ENCODE results near the gene SLC4A11. TPM values are rescaled to one million over a fixed set of nuclear protein-coding genes. Genes with fewer than 3 reads are reported as not detected.

Gene SLC4A11
- total RNA-seq (2022; extraction: Qiagen RNA extraction): 9.2 to 15.1 TPM (median 13.6 TPM) in 5 replicates

GRCh38 chr20:3239026-3239866 is at the start of gene SLC4A11:
SLC4A11 (minus strand) TSS chr20:3239190; CDS start chr20:3239137, 53 bp downstream.

DNA sequence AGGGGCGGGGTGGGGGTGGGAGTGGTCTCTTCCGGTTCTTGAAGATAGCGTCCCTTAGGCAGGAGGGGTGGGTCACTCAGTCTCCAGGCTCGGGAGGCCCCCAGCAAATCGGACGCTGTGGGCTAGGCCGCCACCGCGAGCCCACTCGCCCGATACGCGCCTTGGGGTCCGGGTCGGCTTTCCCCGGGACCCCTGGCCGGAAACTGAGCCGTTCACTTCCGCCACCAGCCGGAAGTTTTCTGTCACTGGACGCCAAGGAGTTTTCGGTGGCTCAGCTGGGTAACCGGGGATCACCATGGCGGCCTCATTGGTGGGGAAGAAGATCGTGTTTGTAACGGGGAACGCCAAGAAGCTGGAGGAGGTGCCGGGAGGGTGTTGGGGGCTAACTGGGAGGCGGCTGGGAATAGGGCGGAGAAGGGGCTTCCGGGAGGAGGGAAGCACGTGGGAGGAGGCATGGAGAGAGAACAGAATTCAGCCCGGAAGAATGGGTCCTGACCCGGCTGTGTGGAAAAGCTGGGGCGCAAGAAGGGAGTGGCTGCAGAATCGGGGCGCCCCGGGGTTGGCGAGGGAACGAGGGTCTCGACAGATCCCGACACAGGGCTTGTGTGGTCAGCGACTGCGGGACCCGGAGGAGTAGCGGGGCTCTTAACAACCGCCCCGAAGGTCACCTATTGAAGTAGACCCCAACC is 29.6 kb downstream of the SLC4A11 start, which contains the start of gene ITPA:
Gene ITPA, plus strand, starts transcription at position 242 of the 689 bp plus-strand sequence. Its CDS starts 54 bp downstream, at position 296.

DNA sequence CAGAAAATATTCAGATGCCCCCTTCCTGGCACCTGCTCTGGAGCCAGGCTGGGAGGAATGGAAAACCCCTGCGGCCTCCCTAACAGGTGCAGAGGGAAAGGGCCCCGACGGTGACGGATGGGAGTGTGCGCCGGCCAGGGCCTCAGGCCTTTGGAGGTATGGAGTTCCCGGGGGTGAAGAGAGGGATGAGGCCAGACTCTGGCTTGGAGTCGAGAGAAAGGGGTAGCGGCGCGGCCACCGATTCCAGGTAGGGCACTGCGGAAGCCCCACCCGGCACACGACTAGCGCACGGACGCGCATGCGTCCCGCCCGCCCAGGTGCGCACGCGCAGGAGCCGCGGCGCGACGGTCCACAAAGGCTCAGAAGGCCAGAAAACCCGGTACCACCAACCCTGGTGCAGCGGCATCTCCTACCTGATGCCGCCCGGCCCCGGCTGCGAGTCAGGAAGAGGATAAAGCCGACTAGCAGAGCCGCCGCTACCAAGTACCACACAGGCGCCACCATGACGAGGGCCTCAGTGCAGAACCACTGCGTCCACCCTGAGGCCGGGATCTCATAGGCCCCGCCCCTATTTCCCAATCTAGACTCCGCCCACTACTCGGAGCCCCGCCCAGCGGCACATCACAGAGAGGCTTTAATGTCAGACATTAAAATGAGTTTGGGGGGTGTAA is 34.7 kb downstream of the SLC4A11 start, which contains the start of gene DDRGK1:
Gene DDRGK1, minus strand, starts transcription at position 559 of the 671 bp plus-strand sequence. Its CDS starts 55 bp downstream, at position 504.

Other genes with a start within 250 kb of the SLC4A11 start
- 0.16 to 0.34 TPM (median 0.27 TPM) in 4 of 5 replicates, not detected in the other for gene GNRH2, start 195.6 kb downstream of the SLC4A11 start, total RNA-seq (2022; extraction: Qiagen RNA extraction)
- 102 to 153 TPM (median 148 TPM) in 5 replicates for gene MRPS26, start 193.1 kb downstream of the SLC4A11 start, total RNA-seq (2022; extraction: Qiagen RNA extraction)
- gene OXT, start 167.6 kb downstream of the SLC4A11 start, total RNA-seq (2022; extraction: Qiagen RNA extraction): not detected in 5 replicates
- gene AVP, start 154.5 kb downstream of the SLC4A11 start, total RNA-seq (2022; extraction: Qiagen RNA extraction): not detected in 5 replicates
- 48.8 to 58.9 TPM (median 51.6 TPM) in 5 replicates for gene FASTKD5, start 79.3 kb downstream of the SLC4A11 start, total RNA-seq (2022; extraction: Qiagen RNA extraction)
- 4.9 to 6.4 TPM (median 5.7 TPM) in 5 replicates for gene UBOX5, start 79.3 kb downstream of the SLC4A11 start, total RNA-seq (2022; extraction: Qiagen RNA extraction)
- gene LZTS3, start 65.6 kb downstream of the SLC4A11 start, total RNA-seq (2022; extraction: Qiagen RNA extraction): 4.7 to 5.7 TPM (median 5.2 TPM) in 5 replicates
- gene DDRGK1, start 34.5 kb downstream of the SLC4A11 start, total RNA-seq (2022; extraction: Qiagen RNA extraction): 79.1 to 103 TPM (median 95.7 TPM) in 5 replicates
- 129 to 141 TPM (median 133 TPM) in 5 replicates for gene ITPA, start 29.7 kb downstream of the SLC4A11 start, total RNA-seq (2022; extraction: Qiagen RNA extraction)
- gene DNAAF9, start 168.5 kb upstream of the SLC4A11 start, total RNA-seq (2022; extraction: Qiagen RNA extraction): 5.3 to 7.2 TPM (median 6.7 TPM) in 5 replicates
- 18.9 to 27.9 TPM (median 25.3 TPM) in 5 replicates for gene ATRN, start 231.8 kb upstream of the SLC4A11 start, total RNA-seq (2022; extraction: Qiagen RNA extraction)